Measurements from ENCODE around the gene USP49. TPM values are rescaled to one million over a fixed set of nuclear protein-coding genes. Genes with fewer than 3 reads are reported as not detected.

USP49 gene
- total and polyA plus RNA-seq, 2 of the 13 experiments (the other 11 are each of a cell fraction or from before 2014, with no cell fraction given), result 2.9 to 4.3 TPM

- TF ChIP-seq ZFP36L1 (CRISPR knock-in tag; IDR thresholded peaks at IDR 0.05) (no peak), ZNF564 (CRISPR knock-in tag; IDR thresholded peaks at IDR 0.05) (no peak), NFE2 (CRISPR knock-in tag; IDR thresholded peaks at IDR 0.05) (no peak), TCF7L2 (IDR thresholded peaks at IDR 0.05; ENCODE audit: low read depth, low read length) (no peak), SNAPC4 (CRISPR knock-in tag; IDR thresholded peaks at IDR 0.05) (no peak), MNT (IDR thresholded peaks at IDR 0.05) (no peak; the same call in 1 of the 2 replicates), ZNF34 (CRISPR knock-in tag; IDR thresholded peaks at IDR 0.05; ENCODE audit: borderline replicate concordance) (no peak), NFYC (CRISPR knock-in tag; IDR thresholded peaks at IDR 0.05) (no peak), ZUFSP (CRISPR knock-in tag; IDR thresholded peaks at IDR 0.05; ENCODE audit: borderline replicate concordance) (no peak), ZNF607 (CRISPR knock-in tag; IDR thresholded peaks at IDR 0.05; ENCODE audit: borderline replicate concordance) (0 out of 2 replicates have a peak, but pooled peaks have one; percentile 17), KLF6 (CRISPR knock-in tag; IDR thresholded peaks at IDR 0.05) (no peak), ZNF790 (CRISPR knock-in tag; IDR thresholded peaks at IDR 0.05; ENCODE audit: borderline replicate concordance) (no peak)
- TF ChIP-seq, protein P1, sequence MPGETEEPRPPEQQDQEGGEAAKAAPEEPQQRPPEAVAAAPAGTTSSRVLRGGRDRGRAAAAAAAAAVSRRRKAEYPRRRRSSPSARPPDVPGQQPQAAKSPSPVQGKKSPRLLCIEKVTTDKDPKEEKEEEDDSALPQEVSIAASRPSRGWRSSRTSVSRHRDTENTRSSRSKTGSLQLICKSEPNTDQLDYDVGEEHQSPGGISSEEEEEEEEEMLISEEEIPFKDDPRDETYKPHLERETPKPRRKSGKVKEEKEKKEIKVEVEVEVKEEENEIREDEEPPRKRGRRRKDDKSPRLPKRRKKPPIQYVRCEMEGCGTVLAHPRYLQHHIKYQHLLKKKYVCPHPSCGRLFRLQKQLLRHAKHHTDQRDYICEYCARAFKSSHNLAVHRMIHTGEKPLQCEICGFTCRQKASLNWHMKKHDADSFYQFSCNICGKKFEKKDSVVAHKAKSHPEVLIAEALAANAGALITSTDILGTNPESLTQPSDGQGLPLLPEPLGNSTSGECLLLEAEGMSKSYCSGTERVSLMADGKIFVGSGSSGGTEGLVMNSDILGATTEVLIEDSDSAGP (CRISPR knock-in tag; IDR thresholded peaks at IDR 0.05; ENCODE audit: borderline replicate concordance), result no peak
Observed at GRCh38 chr6:41921712-41921998, 26.5 kb upstream of the USP49 start (continued).
